B cell (primary cell): Measurements from ENCODE around the gene ABCC1. TPM values are rescaled to one million over a fixed set of nuclear protein-coding genes. Genes with fewer than 3 reads are reported as not detected.

ENCODE experiments used
- ATAC-seq: fragments of 200-7000 bp; cut with Tn5 transposase; one replicate; pipeline ENCODE4 v1.10.0; 2021; ENCODE audit warnings: low read depth, mild to moderate bottlenecking, moderate number of reproducible peaks, moderate library complexity
- CTCF ChIA-PET: fragments of 350-600 bp; sonication (Branson Sonifier 250); formaldehyde crosslinking; loops from one replicate; lab custom pipeline; 2021; ENCODE audit warnings: antibody characterized with exemption, inconsistent platforms; lab: Charles Lee
- POLR2A ChIA-PET: fragments of 350-600 bp; sonication (Branson Sonifier 250); formaldehyde crosslinking; loops from one replicate; lab custom pipeline; 2021; ENCODE audit warnings: antibody characterized with exemption; lab: Charles Lee
- DNase-seq: peaks from one replicate; pipeline ENCODE4 v3.0.0; 2013
- H2AFZ ChIP-seq: 2 replicates; pipeline ENCODE4 v1.6.1; 2012; ENCODE audit warnings: mild to moderate bottlenecking, low read depth, low read length; ENCODE audit not compliant: insufficient read depth, poor library complexity, severe bottlenecking
- H3K27ac ChIP-seq, 2 donors: 1 replicate in 1 of 2; 2 replicates in 1 of 2; pipeline ENCODE4 v1.5.1; 2012 to 2013; ENCODE audit warnings: low read length in 2 of 2, mild to moderate bottlenecking in 2 of 2, moderate library complexity in 1 of 2
- H3K27me3 ChIP-seq, 4 experiments: fragments of 200-600 bp in 1 of 4; sonication (generic) in 1 of 4; replicated peaks in 1 of 4; 1 replicate in 2 of 4; 2 replicates in 2 of 4; pipeline versions ENCODE4 v1.6.1 to v1.7.0; 2013 to 2016; ENCODE audit warnings: low read length in 3 of 4, mild to moderate bottlenecking in 2 of 4, mixed read lengths in 1 of 4, moderate library complexity in 1 of 4; ENCODE audit not compliant: insufficient read depth in 4 of 4, control insufficient read depth in 3 of 4; ENCODE audit errors: control extremely low read depth in 1 of 4
- H3K36me3 ChIP-seq, 2 experiments: replicated peaks in 1 of 2; 1 replicate in 1 of 2; 2 replicates in 1 of 2; pipeline versions ENCODE4 v1.6.1 to v1.7.1; 2013; ENCODE audit warnings: low read length in 1 of 2; ENCODE audit not compliant: insufficient read depth in 2 of 2, control insufficient read depth in 1 of 2; ENCODE audit errors: control extremely low read depth in 1 of 2, extremely low read depth in 1 of 2
- H3K4me1 ChIP-seq, 2 donors: fragments of 200-600 bp in 1 of 2; sonication (generic) in 1 of 2; 1 replicate in 1 of 2; 2 replicates in 1 of 2; pipeline versions ENCODE4 v1.5.1 to v1.6.1; 2013 to 2017; ENCODE audit warnings: low read length in 2 of 2; ENCODE audit not compliant: control insufficient read depth in 2 of 2, insufficient read depth in 2 of 2
- H3K4me2 ChIP-seq: replicated peaks from 2 replicates; pipeline ENCODE3; 2012; ENCODE audit warnings: mild to moderate bottlenecking, low read depth, low read length; ENCODE audit not compliant: poor library complexity, severe bottlenecking
- H3K4me3 ChIP-seq, 5 experiments: fragments of 200-600 bp in 1 of 5; sonication (generic) in 1 of 5; 1 replicate in 3 of 5; 2 replicates in 2 of 5; pipeline versions ENCODE4 v1.5.1 to v1.7.0; 2011 to 2016; ENCODE audit warnings: low read length in 4 of 5, mild to moderate bottlenecking in 4 of 5, low read depth in 2 of 5, control low read depth in 1 of 5, moderate library complexity in 1 of 5; ENCODE audit not compliant: insufficient read depth in 1 of 5; ENCODE audit errors: control extremely low read depth in 1 of 5, extremely low read depth in 1 of 5
- H3K79me2 ChIP-seq: fragments of 200-600 bp; sonication (generic); one replicate; pipeline ENCODE4 v1.6.0; 2016; ENCODE audit warnings: low read length; ENCODE audit not compliant: control insufficient read depth, insufficient read depth
- H3K9ac ChIP-seq: fragments of 200-600 bp; sonication (generic); 2 replicates; pipeline ENCODE4 v1.6.1; 2017; ENCODE audit warnings: mild to moderate bottlenecking, low read length, moderate library complexity
- H3K9me3 ChIP-seq, 3 donors: one replicate each; pipeline versions ENCODE4 v1.6.1 to v1.7.1; 2013; ENCODE audit warnings: low read length in 2 of 3; ENCODE audit not compliant: control insufficient read depth in 2 of 3, insufficient read depth in 1 of 3; ENCODE audit errors: control extremely low read depth in 1 of 3
- H4K20me1 ChIP-seq: 2 replicates; pipeline ENCODE4 v1.6.0; 2012; ENCODE audit warnings: mild to moderate bottlenecking, low read length; ENCODE audit not compliant: insufficient read depth, control insufficient read depth, poor library complexity, severe bottlenecking
- H3K27ac Mint-ChIP-seq: one replicate; pipeline ENCODE4 v1.8.0; 2021; ENCODE audit warnings: mixed read lengths
- H3K27me3 Mint-ChIP-seq: one replicate; pipeline ENCODE4 v1.8.0; 2021; ENCODE audit warnings: mixed read lengths
- H3K4me1 Mint-ChIP-seq: one replicate; pipeline ENCODE4 v1.8.0; 2021; ENCODE audit warnings: mixed read lengths
- H3K4me3 Mint-ChIP-seq: one replicate; pipeline ENCODE4 v1.8.0; 2021; ENCODE audit warnings: mixed read lengths
- H3K9me3 Mint-ChIP-seq: one replicate; pipeline ENCODE4 v1.8.0; 2022; ENCODE audit warnings: mixed read lengths; ENCODE audit not compliant: insufficient read depth
- EZH2 ChIP-seq: IDR thresholded peaks from 2 replicates; pipeline ENCODE4 v1.6.1; 2012; ENCODE audit warnings: borderline replicate concordance, low read depth, mild to moderate bottlenecking, moderate library complexity, low read length; ENCODE audit not compliant: insufficient read depth, poor library complexity, severe bottlenecking
- WGBS: methylation state at CpG from one replicate; pipeline ENCODE4 v1.1.5; 2013; ENCODE audit warnings: missing lambda C conversion rate; ENCODE audit not compliant: insufficient coverage; 5-methylcytosine and 5-hydroxymethylcytosine counted together
- intact Hi-C: fragments of 100-400 bp; cut with micrococcal nuclease; formaldehyde crosslinking; loops from one replicate; pipeline ENCODE4 v1.10.0; 2022
- polyA plus RNA-seq: library from polyadenylated mRNA; depleted of rRNA; stranded (reverse); fragments of >200 nt; gene quantifications from 2 replicates; pipeline ENCODE4 v1.2.3, GENCODE V29; 2012
- total RNA-seq, 2 donors: library from RNA; stranded (reverse); fragments of 120-200 nt in 1 of 2; gene quantifications; 1 replicate in 1 of 2; 2 replicates in 1 of 2; pipeline versions ENCODE4 v1.2.3 to v1.2.4, GENCODE V29; 2013 to 2022
- TF ChIP-seq, protein P1 (sequence below): fragments of 200-600 bp; IDR thresholded peaks from one replicate; pipeline ENCODE4 v1.8.0; 2022; ENCODE audit warnings: antibody characterized with exemption, mild to moderate bottlenecking

The ABCC1 gene
- total and polyA plus RNA-seq, 2 donors (not counting 1 experiment from before 2014, with no cell fraction given): 21.8 to 73.0 TPM

DNA sequence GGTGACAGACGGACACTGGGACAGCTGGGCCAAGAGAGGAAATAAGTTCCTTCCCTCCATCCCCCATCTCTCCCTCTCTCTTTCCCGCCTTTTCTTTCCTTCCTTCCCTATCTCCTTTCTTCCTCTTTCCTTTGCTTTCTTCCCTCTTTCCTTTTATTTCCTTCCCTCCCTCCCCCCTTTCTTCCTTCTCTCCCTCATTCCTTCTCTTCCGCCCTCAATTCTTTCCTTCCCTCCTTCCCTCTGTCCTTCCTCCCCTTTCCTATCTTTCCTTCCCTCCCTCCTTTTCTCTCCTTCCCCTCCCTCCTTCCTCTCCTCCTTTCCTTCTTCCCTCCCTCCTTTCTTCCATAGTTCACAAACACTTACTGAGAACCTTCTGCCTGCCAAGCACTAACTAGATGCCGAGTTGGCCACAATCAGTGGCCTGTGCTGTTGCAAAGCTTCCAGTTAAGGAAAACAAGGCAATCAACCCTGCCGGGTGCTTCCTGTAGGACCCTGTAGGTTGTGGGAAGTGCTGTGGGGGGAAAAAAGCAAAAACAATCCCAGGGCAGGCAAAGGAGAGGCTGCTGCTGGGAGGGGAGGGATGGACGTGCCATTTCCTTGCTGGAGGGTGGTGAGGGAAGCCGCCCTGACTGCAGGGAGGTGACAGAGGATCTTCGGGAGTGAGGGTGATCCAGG lies 242.2 kb downstream of the ABCC1 start:
- H3K4me2 ChIP-seq: no peak overlapping the region
- H3K27me3 Mint-ChIP-seq: peaks cover 17% of the 10 kb centered on the region
- no peaks in the 10 kb centered on the region for H3K9me3 Mint-ChIP-seq
- 84% methylated on average over 8 of the region's 8 CpGs for whole genome bisulfite sequencing
- ChIA-PET POLR2A (no interaction called here), CTCF (no interaction called here)
- intact Hi-C loops: no loop called here
- H3K36me3 ChIP-seq: no peaks in the 10 kb centered on the region
- H3K4me3 ChIP-seq: no peak overlapping the region
- H3K4me1 ChIP-seq: no peaks in the 10 kb centered on the region
- no peak overlapping the region for H3K27ac Mint-ChIP-seq
- ATAC-seq (no peak), DNase-seq (no peak)
- no peak overlapping the region for H3K27ac ChIP-seq
- H3K9ac ChIP-seq: no peak overlapping the region
- no peaks in the 10 kb centered on the region for H3K4me1 Mint-ChIP-seq
- no peaks in the 10 kb centered on the region for H3K79me2 ChIP-seq
- H4K20me1 ChIP-seq: no peaks in the 10 kb centered on the region
- H3K9me3 ChIP-seq: no peaks in the 10 kb centered on the region
- no peak overlapping the region for H3K4me3 Mint-ChIP-seq
- no peak for TF ChIP-seq EZH2
- TF ChIP-seq, protein P1, sequence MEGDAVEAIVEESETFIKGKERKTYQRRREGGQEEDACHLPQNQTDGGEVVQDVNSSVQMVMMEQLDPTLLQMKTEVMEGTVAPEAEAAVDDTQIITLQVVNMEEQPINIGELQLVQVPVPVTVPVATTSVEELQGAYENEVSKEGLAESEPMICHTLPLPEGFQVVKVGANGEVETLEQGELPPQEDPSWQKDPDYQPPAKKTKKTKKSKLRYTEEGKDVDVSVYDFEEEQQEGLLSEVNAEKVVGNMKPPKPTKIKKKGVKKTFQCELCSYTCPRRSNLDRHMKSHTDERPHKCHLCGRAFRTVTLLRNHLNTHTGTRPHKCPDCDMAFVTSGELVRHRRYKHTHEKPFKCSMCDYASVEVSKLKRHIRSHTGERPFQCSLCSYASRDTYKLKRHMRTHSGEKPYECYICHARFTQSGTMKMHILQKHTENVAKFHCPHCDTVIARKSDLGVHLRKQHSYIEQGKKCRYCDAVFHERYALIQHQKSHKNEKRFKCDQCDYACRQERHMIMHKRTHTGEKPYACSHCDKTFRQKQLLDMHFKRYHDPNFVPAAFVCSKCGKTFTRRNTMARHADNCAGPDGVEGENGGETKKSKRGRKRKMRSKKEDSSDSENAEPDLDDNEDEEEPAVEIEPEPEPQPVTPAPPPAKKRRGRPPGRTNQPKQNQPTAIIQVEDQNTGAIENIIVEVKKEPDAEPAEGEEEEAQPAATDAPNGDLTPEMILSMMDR: no peak
- H3K27me3 ChIP-seq: no peaks in the 10 kb centered on the region
- H2AFZ ChIP-seq: no peak overlapping the region

Other genes starting within 250 kb of the ABCC1 start
- 0.05 and 0.15 TPM in 2 replicates for gene MYH11, start 92.6 kb upstream of the ABCC1 start, total RNA-seq
- 0.16 and 0.23 TPM in 2 replicates for gene MYH11, start 92.6 kb upstream of the ABCC1 start, polyA plus RNA-seq
- gene CEP20, start 61.0 kb upstream of the ABCC1 start, total RNA-seq: 29.3 and 30.2 TPM in 2 replicates
- 12.4 and 14.2 TPM in 2 replicates for gene CEP20, start 61.0 kb upstream of the ABCC1 start, polyA plus RNA-seq